HG02943 (cell line): ENCODE results near the gene ABHD18.
"Not testable (repeated sequence)": the region's sequence is repeated elsewhere in the genome, so short reads cannot be mapped to it uniquely, and the experiment has no call there.

ENCODE experiments used
- ATAC-seq: cut with Tn5 transposase; IDR thresholded peaks from one replicate; pipeline ENCODE4 v1.9.1; 2021; ENCODE audit warnings: mild to moderate bottlenecking, low read depth, moderate library complexity; ENCODE audit not compliant: unreplicated experiment

ABHD18 gene

GRCh38 chr4:128061566-128062536 is 96.6 kb downstream of the ABHD18 start:
- peak; percentile 34 for ATAC-seq

GRCh38 chr4:128066453-128066820 is 101.2 kb downstream of the ABHD18 start:
- ATAC-seq: not testable (repeated sequence)

GRCh38 chr4:128068918-128069317 is 103.7 kb downstream of the ABHD18 start:
- ATAC-seq: no peak

- no peak for ATAC-seq
These were observed 111.3 kb downstream of the ABHD18 start for GRCh38 chr4:128076464-128076863.
